NOMO-1 treated with dmso at 0.1 percent for 144 hours (cell line): Measurements from ENCODE around the gene SKP1.
"Not testable (repeated sequence)": the region's sequence is repeated elsewhere in the genome, so short reads cannot be mapped to it uniquely, and the experiment has no call there.

Experiments
- DNase-seq: peaks from one replicate; lab custom pipeline; 2025; ENCODE audit not compliant: unreplicated experiment; lab: John Stamatoyannopoulos, UW

The SKP1 gene

DNA sequence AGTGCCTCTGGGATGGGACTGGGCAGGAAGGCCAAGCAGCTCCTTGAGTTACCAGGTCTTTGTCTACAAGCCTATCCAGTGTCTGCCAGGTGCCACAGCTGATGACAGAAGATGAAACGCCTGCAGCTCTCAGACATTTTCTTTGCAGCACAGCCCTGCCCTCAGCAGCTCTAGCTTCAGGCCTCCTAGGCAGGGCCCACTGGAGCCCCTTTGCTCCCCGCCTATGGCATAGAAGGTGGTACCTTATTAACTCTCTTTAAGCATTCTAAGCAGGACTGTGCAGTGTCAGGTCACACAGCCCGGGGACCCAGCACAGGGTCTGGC lies 1.3 kb upstream of the SKP1 start:
- DNase-seq = no peak

DNA sequence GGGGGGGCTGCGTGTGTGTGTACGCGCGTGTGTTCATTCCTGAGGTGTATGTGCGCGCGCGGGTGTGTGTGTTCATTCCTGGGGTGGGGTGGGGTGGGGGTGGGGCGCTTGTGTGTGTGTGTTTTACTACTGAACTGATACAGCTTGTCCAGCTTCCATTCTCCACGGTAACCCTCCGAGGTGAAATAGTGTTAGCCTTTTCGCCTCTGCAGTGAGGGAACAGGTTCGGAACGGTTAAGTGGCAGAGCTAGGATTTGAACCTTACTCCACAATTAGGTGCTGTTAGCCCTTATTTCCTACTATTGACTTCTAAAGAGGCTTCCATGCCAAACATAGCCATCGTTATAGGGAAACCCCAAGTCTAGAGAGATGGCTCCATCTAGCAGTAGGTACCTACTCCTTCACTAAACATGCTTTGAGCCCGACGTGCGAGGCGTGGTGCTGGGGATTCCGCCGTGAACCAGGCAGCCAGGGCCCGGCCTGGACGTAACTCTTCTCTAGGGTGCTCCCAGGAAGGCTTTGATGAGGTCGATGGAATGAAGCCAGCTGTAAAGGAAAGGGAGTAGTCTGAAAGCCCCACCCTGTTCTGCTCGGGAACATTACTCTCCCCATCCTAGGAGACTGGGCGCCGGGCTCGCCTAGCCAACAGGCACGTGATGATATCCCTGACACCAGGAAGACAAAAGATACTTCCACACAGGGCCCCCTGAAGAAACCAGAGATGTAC lies 782 bp upstream of the SKP1 start:
- DNase-seq = no peak

- peak; percentile 17 for DNase-seq
These were observed 734 bp downstream of the SKP1 start for GRCh38 chr5:134175921-134176510.

DNA sequence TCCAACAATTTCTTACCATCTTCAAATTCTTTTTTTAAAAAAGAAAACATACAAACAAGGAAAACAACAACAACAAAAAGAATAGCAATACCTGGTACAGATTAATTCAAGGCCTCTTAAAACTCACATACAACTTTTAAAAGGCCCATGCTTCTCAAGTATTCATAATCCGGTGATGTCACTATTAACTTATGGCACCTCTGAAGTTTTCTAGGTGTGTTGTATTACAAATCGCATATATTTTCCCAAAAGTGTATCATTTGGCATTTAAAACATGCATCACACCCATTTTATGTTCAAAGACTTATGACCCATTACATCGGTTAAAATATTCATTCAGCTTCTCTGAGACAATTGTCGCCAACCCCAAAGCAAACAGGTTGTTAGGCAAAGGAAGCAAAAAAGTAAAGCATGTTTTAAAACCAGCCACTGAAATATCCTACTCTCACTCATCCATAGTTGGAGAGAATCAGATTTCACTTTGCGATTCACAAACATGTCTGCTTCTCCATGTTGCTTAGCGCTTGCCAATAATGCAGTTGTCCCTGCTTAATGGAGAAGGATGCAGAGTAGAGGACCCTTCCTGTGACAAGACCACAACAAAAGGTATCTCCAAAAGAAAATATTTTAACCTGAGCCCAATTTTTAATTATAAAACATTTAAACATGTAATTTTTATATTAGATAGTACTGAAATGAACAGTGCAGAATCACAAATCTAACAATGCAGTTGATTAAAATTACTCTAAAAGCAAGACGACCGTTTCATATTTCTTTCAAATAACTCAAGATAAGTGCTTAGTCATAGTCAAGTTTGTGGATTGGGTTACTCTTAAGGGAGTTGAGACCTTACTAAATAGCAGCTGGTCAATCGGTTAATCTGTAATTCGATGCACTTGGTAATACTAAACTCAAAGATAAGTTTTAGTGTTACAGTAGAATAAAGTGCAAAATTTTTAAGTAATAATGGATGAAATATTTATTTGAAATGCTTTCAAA lies 1.6 kb downstream of the SKP1 start:
- DNase-seq = no peak

GRCh38 chr5:134171972-134172371 lies 4.8 kb downstream of the SKP1 start:
- DNase-seq = no peak

DNA sequence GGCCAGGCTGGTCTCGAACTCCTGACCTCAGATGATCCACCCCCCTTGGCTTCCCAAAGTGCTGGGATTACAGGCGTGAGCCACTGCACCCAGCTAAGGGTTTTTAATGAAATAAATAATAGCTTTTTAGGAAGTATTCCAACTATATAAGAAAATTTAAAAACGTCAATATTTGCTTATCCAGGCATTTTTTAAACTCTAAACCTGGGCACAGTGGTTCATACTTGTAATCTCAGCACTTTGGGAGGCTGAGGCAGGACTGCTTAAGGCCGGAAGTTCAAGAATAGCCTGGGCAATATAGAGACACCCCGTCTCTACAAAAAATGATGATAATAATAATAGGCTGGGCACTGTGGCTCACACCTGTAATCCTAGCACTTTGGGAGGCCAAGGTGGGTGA lies 14.2 kb downstream of the SKP1 start:
- no peak for DNase-seq

GRCh38 chr5:134161513-134162395 lies 15.0 kb downstream of the SKP1 start:
- no peak for DNase-seq

- DNase-seq = no peak
These were observed 23.1 kb downstream of the SKP1 start for GRCh38 chr5:134153657-134154056.

- DNase-seq = no peak
These were observed 23.5 kb downstream of the SKP1 start for GRCh38 chr5:134153241-134153640.

- not testable (repeated sequence) for DNase-seq
These were observed 24.4 kb downstream of the SKP1 start for GRCh38 chr5:134152173-134152832.

DNA sequence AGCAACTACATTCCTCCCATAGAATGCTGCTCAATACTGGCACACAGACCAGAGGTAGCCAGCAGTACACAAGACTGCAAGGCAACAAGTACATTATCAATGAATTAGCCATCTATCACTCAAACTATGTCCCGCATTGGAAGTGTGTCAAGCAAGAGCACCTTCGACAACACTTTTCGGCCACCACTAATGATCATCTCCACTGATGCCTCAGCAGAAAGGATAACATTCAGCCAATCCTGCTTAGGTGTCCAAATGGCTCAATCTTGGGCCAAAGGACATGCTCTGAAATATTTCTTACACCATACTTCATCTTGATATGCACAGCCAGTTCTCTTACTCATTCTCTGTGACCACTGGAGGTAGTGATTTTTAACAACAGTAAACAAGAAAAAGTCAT lies 25.0 kb downstream of the SKP1 start:
- no peak for DNase-seq

GRCh38 chr5:134149571-134150303 lies 27.0 kb downstream of the SKP1 start:
- no peak for DNase-seq

DNA sequence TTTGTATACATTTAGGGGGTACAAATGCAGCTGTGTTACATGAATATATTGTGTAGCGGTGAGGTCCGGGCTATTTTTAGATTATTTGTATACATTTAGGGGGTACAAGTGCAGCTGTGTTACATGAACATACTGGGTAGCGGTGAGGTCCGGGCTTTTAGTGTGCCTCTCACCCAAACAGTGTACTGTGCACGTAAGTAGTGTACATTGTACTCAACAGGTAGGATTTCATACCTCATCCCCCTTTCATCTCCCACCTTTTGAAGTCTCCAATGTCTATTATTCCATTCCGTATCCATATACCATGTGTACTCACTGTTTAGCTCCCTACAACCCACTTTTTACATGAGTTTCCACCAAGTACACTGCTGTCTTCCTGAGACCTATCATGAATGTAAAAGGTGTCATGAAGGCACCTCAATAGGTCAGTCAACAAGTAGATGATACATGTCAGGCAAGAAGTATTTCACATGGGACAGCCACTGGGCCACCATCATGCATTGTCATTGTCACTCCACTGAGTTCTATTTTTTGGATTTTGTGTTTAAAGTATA lies 27.7 kb downstream of the SKP1 start:
- DNase-seq = no peak

DNA sequence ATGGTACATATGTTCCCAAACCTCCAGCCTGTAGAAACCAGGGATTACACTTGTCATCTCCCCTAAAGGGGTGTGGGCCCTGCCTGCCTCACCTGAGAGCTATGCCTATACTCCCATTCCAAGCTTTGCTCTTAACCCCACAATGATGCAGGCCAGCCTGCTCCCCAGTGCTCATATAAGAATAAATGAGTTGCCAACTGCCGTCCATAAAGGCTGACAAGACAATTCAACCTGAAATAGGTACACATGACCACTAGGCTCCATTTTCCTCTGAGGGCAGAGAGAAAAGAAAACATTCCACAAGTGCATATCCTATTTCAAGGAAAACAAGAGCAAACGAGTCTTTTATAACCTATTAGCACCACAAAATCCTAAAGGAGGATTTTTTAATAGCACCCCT lies 28.4 kb downstream of the SKP1 start:
- DNase-seq = no peak

DNA sequence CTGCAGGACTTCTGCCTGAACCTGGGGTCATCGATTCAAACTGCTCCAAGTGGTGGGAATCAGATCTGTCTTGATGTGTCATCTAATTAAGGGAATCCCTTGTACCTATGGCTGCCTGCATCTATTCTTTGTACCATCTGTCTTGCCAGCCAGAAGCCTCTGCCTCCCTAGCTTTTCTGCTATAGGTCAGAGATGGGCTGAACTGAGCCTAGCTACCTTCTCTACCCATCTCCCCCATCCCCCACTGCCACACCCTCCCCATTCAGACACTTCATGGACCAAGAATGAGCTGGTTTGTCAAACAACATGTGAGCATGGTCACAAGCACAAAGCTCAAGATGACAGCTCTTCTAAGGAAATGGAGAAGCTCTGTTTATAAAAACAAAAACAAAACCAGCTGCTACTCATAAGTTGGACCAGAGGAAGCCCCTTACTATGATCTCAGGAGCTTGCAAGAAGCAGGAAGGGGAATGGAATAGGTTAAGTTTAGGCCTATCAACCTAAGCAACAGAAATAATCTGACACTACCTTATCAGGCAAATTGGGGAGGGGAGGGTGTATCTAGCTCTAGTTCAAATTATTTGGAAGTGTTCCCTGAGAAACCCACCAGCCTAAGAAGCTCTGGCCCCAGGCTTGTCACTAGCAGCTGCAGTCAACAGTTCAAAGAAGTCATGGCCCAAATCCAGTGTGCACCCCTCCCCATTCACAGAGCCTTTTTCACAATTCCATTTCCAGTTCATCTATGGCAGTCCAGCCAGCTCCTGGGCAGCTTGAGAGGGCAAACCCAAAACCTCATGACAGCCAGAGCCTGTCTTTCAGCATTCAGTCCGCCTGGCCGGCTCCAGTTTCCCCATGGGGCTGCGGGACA lies 29.9 kb downstream of the SKP1 start:
- no peak for DNase-seq

GRCh38 chr5:134145779-134146581 lies 30.8 kb downstream of the SKP1 start:
- DNase-seq = peak; percentile 53

DNA sequence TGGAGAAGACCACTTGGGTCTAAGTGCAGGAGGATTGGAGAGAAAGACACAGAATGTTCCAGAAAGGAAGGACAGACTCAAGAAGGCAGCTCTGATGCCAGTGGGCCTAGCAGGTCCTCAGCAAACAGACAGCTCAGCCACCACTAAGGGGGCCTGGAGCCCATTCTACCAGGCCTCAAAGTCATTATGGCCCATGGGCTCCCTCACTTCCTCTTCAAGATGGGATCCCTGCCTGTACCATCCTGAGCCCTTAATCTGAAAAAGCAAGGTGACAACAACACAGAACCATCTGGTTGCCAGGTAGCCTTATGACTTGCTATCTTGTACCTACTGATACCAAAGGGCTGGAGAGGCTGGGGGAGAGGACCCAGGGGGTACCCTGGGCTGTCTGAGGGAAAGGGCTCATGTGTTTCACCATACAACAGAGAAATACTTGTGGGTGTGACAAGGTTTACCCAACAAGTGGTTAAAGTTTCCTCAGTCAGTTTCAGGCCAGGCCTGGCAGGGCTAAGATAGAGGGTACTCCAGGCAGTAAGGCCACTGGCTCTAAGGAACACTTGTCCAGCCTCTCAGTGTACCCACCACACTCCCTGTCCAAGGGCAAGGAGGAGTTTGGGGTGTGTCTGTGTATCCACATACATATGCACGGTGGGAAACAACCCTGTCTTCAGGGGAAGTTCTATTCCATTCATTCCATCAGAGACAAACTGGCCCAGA lies 31.6 kb downstream of the SKP1 start:
- DNase-seq = no peak
